Measurements from ENCODE around the gene CCDC201.

Gene CCDC201

GRCh38 chr7:45873035-45873354 lies at the start of gene CCDC201:
Gene CCDC201, minus strand, starts transcription at chr7:45873082. Its CDS starts 75 bp downstream, at chr7:45873007.
- DNase-seq (ENCODE audit: low spot score) = no peak

GRCh38 chr7:45921699-45922519 lies 49.0 kb upstream of the CCDC201 start:
- DNase-seq (ENCODE audit: low spot score) = no peak

- DNase-seq (ENCODE audit: low spot score) = no peak
Observed at GRCh38 chr7:45921381-45921698, 48.5 kb upstream of the CCDC201 start.

- no peak for DNase-seq (ENCODE audit: low spot score)
Observed at GRCh38 chr7:45920502-45921380, 47.9 kb upstream of the CCDC201 start, which contains the start of gene IGFBP3. Gene IGFBP3, minus strand, starts transcription at chr7:45921272. Its CDS starts 132 bp downstream, at chr7:45921140.

GRCh38 chr7:45919993-45920459 lies 47.1 kb upstream of the CCDC201 start:
- no peak for DNase-seq (ENCODE audit: low spot score)

GRCh38 chr7:45919231-45919784 lies 46.4 kb upstream of the CCDC201 start:
- DNase-seq (ENCODE audit: low spot score) = no peak

GRCh38 chr7:45918556-45918955 lies 45.7 kb upstream of the CCDC201 start:
- no peak for DNase-seq (ENCODE audit: low spot score)

GRCh38 chr7:45917658-45918057 lies 44.8 kb upstream of the CCDC201 start:
- DNase-seq (ENCODE audit: low spot score) = peak; percentile 57

GRCh38 chr7:45917064-45917463 lies 44.2 kb upstream of the CCDC201 start:
- DNase-seq (ENCODE audit: low spot score) = no peak

GRCh38 chr7:45915606-45916005 lies 42.7 kb upstream of the CCDC201 start:
- no peak for DNase-seq (ENCODE audit: low spot score)

- no peak for DNase-seq (ENCODE audit: low spot score)
Observed at GRCh38 chr7:45914911-45915310, 42.0 kb upstream of the CCDC201 start.

GRCh38 chr7:45912972-45913371 lies 40.1 kb upstream of the CCDC201 start:
- no peak for DNase-seq (ENCODE audit: low spot score)

- DNase-seq (ENCODE audit: low spot score) = no peak
Observed at GRCh38 chr7:45911311-45911710, 38.4 kb upstream of the CCDC201 start.

GRCh38 chr7:45910855-45911254 lies 38.0 kb upstream of the CCDC201 start:
- DNase-seq (ENCODE audit: low spot score) = no peak

- DNase-seq (ENCODE audit: low spot score) = no peak
Observed at GRCh38 chr7:45909561-45909960, 36.7 kb upstream of the CCDC201 start.

GRCh38 chr7:45902820-45903219 lies 29.9 kb upstream of the CCDC201 start:
- no peak for DNase-seq (ENCODE audit: low spot score)

- DNase-seq (ENCODE audit: low spot score) = no peak
Observed at GRCh38 chr7:45901566-45901965, 28.7 kb upstream of the CCDC201 start.

- DNase-seq (ENCODE audit: low spot score) = no peak
Observed at GRCh38 chr7:45898222-45898621, 25.3 kb upstream of the CCDC201 start.

- DNase-seq (ENCODE audit: low spot score) = no peak
Observed at GRCh38 chr7:45897042-45897690, 24.3 kb upstream of the CCDC201 start.

GRCh38 chr7:45894665-45895062 lies 21.8 kb upstream of the CCDC201 start:
- no peak for DNase-seq (ENCODE audit: low spot score)

GRCh38 chr7:45893996-45894664 lies 21.2 kb upstream of the CCDC201 start:
- no peak for DNase-seq (ENCODE audit: low spot score)
